K562 (cell line): Measurements from ENCODE around the gene GLRX3. TPM values are rescaled to one million over a fixed set of nuclear protein-coding genes. Genes with fewer than 3 reads are reported as not detected.

Source experiments
- BRCA1 ChIP-seq, 2 experiments: fragments of 450-650 bp in 1 of 2; sonication (generic) in 1 of 2; formaldehyde crosslinking in 1 of 2; IDR thresholded peaks; 2 replicates each; pipeline versions ENCODE4 v1.5.0 to v1.6.1; 2017 to 2020; ENCODE audit warnings: mild to moderate bottlenecking in 1 of 2, missing genetic modification reagents in 1 of 2
- CBFA2T3 ChIP-seq: fragments of 450-650 bp; IDR thresholded peaks from 2 replicates; pipeline ENCODE4 v1.6.1; 2017
- DMBX1 ChIP-seq: fragments of 250-450 bp; sonication (Bioruptor Pico); IDR thresholded peaks from 2 replicates; pipeline ENCODE4 v1.8.0; 2022; ENCODE audit warnings: inconsistent platforms, mild to moderate bottlenecking, moderate library complexity, borderline replicate concordance
- ERF ChIP-seq: fragments of 450-650 bp; formaldehyde crosslinking; IDR thresholded peaks from 2 replicates; pipeline ENCODE4 v1.4.0; 2020; ENCODE audit warnings: mild to moderate bottlenecking, mixed read lengths
- ETV5 ChIP-seq: sonication (generic); formaldehyde crosslinking; IDR thresholded peaks from 2 replicates; pipeline ENCODE4 v1.4.0; 2020; ENCODE audit warnings: low read depth, mild to moderate bottlenecking, missing genetic modification reagents
- HIVEP1 ChIP-seq: fragments of 250-450 bp; sonication (Bioruptor Pico); IDR thresholded peaks from 2 replicates; pipeline ENCODE4 v1.4.0; 2020; ENCODE audit warnings: mild to moderate bottlenecking
- HMGN3 ChIP-seq: IDR thresholded peaks from 2 replicates; pipeline ENCODE4 v1.6.1; 2011; ENCODE audit warnings: borderline replicate concordance, low read depth, mild to moderate bottlenecking, mixed read lengths, low read length; ENCODE audit not compliant: insufficient read length; ENCODE audit errors: extremely low read depth
- MTA3 ChIP-seq: fragments of 450-650 bp; formaldehyde crosslinking; IDR thresholded peaks from 2 replicates; pipeline ENCODE4 v1.6.1; 2017; ENCODE audit warnings: mild to moderate bottlenecking, borderline replicate concordance
- NELFE ChIP-seq: IDR thresholded peaks from 2 replicates; pipeline ENCODE4 v1.6.1; 2011; ENCODE audit warnings: mild to moderate bottlenecking; ENCODE audit not compliant: insufficient read depth, insufficient read length
- PTBP1 ChIP-seq: fragments of 200-400 bp; formaldehyde crosslinking; IDR thresholded peaks from 2 replicates; pipeline ENCODE4 v1.6.1; 2017; ENCODE audit warnings: low read depth, low read length
- SIN3B ChIP-seq: fragments of 450-650 bp; IDR thresholded peaks from 2 replicates; pipeline ENCODE4 v1.6.1; 2017; ENCODE audit warnings: low read depth, mild to moderate bottlenecking, moderate library complexity
- SMAD1 ChIP-seq: fragments of 150-350 bp; IDR thresholded peaks from 2 replicates; pipeline ENCODE4 v1.6.1; 2014; ENCODE audit warnings: low read length, low read depth; ENCODE audit not compliant: partially characterized antibody
- SOX6 ChIP-seq: fragments of 450-650 bp; IDR thresholded peaks from 2 replicates; pipeline ENCODE4 v1.6.1; 2014; ENCODE audit warnings: mild to moderate bottlenecking
- STAG1 ChIP-seq: sonication (generic); formaldehyde crosslinking; IDR thresholded peaks from 2 replicates; pipeline ENCODE4 v1.5.0; 2020; ENCODE audit warnings: missing genetic modification reagents, borderline replicate concordance
- ZKSCAN3 ChIP-seq: fragments of 250-450 bp; sonication (Bioruptor Pico); IDR thresholded peaks from 2 replicates; pipeline ENCODE4 v1.4.0; 2020
- ZNF146 ChIP-seq: IDR thresholded peaks from one replicate; pipeline ENCODE4 v1.6.1; 2018; ENCODE audit warnings: missing compliant biosample characterization; ENCODE audit not compliant: unreplicated experiment
- ZNF57 ChIP-seq: fragments of 450-650 bp; formaldehyde crosslinking; IDR thresholded peaks from 2 replicates; pipeline ENCODE4 v1.4.0; 2020; ENCODE audit warnings: mild to moderate bottlenecking, moderate library complexity
- ZNF699 ChIP-seq: fragments of 250-450 bp; sonication (Bioruptor Pico); IDR thresholded peaks from 2 replicates; pipeline ENCODE4 v1.8.0; 2021; ENCODE audit warnings: mild to moderate bottlenecking, moderate library complexity; ENCODE audit not compliant: insufficient replicate concordance
- ZNF785 ChIP-seq: fragments of 250-450 bp; sonication (Bioruptor Pico); IDR thresholded peaks from 2 replicates; pipeline ENCODE4 v1.4.0; 2020; ENCODE audit warnings: mild to moderate bottlenecking
- polyA plus RNA-seq, 8 experiments: library from polyadenylated mRNA; depleted of rRNA in 4 of 8; stranded (reverse) in 5 of 8; unstranded in 3 of 8; fragments of >200 nt; fragmentation: Nextera tagmentation in 2 of 8; fragmentation: Illumina TruSeq in 1 of 8; extraction: Ambion mirVana in 2 of 8; extraction: Trizol in 1 of 8; gene quantifications; 2 replicates each; pipeline versions ENCODE4 v1.2.1 to v1.2.3, GENCODE V29; 2011 to 2014; ENCODE audit warnings: inconsistent platforms in 1 of 8, missing spikeins in 1 of 8
- total RNA-seq, 7 experiments: library from RNA; depleted of rRNA in 6 of 7; stranded (reverse); fragments of >200 nt in 6 of 7; fragmentation: Illumina TruSeq in 2 of 7; extraction: Trizol in 2 of 7; gene quantifications; 2 replicates each; pipeline versions ENCODE4 v1.2.1 to v1.2.3, GENCODE V29; 2011 to 2021; ENCODE audit warnings: low replicate concordance in 1 of 7
- TF ChIP-seq, protein P1 (sequence below): fragments of 250-450 bp; sonication (Bioruptor Pico); IDR thresholded peaks from 2 replicates; pipeline ENCODE4 v1.5.0; 2022; ENCODE audit warnings: mild to moderate bottlenecking
- TF ChIP-seq, protein P2 (sequence below): sonication (generic); formaldehyde crosslinking; IDR thresholded peaks from 2 replicates; pipeline ENCODE4 v1.9.0; 2022; ENCODE audit warnings: mild to moderate bottlenecking, missing genetic modification reagents
- TF ChIP-seq, protein P3 (sequence below): fragments of 250-450 bp; sonication (Bioruptor Pico); IDR thresholded peaks from 2 replicates; pipeline ENCODE4 v1.5.1; 2021; ENCODE audit warnings: mild to moderate bottlenecking
- TF ChIP-seq, protein P4 (sequence below), 2 experiments: IDR thresholded peaks; 2 replicates each; pipeline ENCODE4 v1.6.1; 2012; ENCODE audit warnings: improper control_type of control experiment in 2 of 2, low read depth in 2 of 2, low read length in 2 of 2, borderline replicate concordance in 1 of 2

The GLRX3 gene
- total and polyA plus RNA-seq, 9 of the 15 experiments (the other 6 are each of a cell fraction or from before 2014, with no cell fraction given) = 115 to 190 (median 169) TPM

DNA sequence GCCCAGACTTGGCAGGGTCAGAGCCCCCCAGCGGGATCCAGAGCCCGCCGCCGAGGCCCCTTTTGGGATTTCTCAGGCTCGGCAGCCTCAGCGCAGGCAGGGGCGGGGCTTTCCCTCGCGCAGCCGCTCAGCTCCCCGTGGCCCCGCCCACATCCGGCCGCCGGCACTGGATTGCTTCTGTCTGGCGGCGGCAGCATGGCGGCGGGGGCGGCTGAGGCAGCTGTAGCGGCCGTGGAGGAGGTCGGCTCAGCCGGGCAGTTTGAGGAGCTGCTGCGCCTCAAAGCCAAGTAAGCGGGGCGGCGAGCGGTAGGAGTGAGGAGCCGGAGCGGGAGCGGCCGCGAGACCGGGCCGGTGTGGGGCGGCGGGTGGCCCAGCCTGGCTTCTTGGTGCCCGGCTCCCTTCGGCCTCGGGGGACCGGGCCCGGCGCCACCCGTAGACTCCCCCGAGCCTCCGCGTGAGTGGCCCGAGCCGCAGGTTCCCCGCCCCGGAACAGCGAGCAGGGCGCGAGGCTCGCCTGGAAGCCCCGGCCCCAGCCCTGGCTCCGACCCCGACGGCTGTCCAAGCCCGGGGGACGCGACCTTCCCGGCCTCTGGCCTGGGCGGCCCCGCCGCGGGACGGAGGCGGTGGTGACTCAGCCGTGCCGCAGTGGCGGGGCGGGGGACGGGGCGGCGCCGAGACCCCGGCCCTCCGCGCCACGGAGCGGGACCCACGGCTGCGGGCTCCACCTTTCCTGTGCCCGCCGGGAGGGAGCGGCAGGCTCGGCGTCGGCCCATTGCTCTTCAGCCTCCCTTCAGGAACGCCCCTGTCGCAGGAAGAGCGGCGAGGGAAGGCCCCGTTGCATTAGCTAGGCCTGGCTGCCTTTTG, at the start of gene GLRX3 (continued):
- TF ChIP-seq, protein P1, sequence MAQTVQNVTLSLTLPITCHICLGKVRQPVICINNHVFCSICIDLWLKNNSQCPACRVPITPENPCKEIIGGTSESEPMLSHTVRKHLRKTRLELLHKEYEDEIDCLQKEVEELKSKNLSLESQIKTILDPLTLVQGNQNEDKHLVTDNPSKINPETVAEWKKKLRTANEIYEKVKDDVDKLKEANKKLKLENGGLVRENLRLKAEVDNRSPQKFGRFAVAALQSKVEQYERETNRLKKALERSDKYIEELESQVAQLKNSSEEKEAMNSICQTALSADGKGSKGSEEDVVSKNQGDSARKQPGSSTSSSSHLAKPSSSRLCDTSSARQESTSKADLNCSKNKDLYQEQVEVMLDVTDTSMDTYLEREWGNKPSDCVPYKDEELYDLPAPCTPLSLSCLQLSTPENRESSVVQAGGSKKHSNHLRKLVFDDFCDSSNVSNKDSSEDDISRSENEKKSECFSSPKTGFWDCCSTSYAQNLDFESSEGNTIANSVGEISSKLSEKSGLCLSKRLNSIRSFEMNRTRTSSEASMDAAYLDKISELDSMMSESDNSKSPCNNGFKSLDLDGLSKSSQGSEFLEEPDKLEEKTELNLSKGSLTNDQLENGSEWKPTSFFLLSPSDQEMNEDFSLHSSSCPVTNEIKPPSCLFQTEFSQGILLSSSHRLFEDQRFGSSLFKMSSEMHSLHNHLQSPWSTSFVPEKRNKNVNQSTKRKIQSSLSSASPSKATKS (CRISPR knock-in tag) = no peak
- TF ChIP-seq, protein P2, sequence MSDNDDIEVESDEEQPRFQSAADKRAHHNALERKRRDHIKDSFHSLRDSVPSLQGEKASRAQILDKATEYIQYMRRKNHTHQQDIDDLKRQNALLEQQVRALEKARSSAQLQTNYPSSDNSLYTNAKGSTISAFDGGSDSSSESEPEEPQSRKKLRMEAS (CRISPR knock-in tag) = peak; percentile 47
- TF ChIP-seq ZNF785 (CRISPR knock-in tag) = no peak
- TF ChIP-seq SMAD1 = no peak
- TF ChIP-seq, protein P3, sequence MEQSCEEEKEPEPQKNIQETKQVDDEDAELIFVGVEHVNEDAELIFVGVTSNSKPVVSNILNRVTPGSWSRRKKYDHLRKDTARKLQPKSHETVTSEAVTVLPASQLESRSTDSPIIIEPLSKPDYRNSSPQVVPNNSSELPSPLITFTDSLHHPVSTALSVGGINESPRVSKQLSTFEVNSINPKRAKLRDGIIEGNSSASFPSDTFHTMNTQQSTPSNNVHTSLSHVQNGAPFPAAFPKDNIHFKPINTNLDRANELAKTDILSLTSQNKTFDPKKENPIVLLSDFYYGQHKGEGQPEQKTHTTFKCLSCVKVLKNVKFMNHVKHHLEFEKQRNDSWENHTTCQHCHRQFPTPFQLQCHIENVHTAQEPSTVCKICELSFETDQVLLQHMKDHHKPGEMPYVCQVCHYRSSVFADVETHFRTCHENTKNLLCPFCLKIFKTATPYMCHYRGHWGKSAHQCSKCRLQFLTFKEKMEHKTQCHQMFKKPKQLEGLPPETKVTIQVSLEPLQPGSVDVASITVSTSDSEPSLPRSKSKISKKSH (CRISPR knock-in tag) = no peak
- no peak for TF ChIP-seq STAG1 (CRISPR knock-in tag)
- TF ChIP-seq SIN3B = peak; percentile 82
- TF ChIP-seq ZNF57 (CRISPR knock-in tag) = no peak
- peak; percentile 69 for TF ChIP-seq ETV5 (CRISPR knock-in tag)
- no peak for TF ChIP-seq SOX6
- peak; percentile 35; the same call in 1 of the 2 replicates for TF ChIP-seq MTA3
- no peak for TF ChIP-seq ERF
- TF ChIP-seq CBFA2T3 = no peak
- no peak for TF ChIP-seq BRCA1 (IDR thresholded peaks at IDR 0.05)
- TF ChIP-seq BRCA1 (CRISPR knock-in tag; IDR thresholded peaks at IDR 0.05) = no peak
- TF ChIP-seq NELFE = no peak
- no peak for TF ChIP-seq HIVEP1 (CRISPR knock-in tag)
- no peak for TF ChIP-seq HMGN3
- TF ChIP-seq ZNF146 (CRISPR knock-in tag) = no peak
- TF ChIP-seq, protein P4, sequence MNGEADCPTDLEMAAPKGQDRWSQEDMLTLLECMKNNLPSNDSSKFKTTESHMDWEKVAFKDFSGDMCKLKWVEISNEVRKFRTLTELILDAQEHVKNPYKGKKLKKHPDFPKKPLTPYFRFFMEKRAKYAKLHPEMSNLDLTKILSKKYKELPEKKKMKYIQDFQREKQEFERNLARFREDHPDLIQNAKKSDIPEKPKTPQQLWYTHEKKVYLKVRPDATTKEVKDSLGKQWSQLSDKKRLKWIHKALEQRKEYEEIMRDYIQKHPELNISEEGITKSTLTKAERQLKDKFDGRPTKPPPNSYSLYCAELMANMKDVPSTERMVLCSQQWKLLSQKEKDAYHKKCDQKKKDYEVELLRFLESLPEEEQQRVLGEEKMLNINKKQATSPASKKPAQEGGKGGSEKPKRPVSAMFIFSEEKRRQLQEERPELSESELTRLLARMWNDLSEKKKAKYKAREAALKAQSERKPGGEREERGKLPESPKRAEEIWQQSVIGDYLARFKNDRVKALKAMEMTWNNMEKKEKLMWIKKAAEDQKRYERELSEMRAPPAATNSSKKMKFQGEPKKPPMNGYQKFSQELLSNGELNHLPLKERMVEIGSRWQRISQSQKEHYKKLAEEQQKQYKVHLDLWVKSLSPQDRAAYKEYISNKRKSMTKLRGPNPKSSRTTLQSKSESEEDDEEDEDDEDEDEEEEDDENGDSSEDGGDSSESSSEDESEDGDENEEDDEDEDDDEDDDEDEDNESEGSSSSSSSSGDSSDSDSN (IDR thresholded peaks at IDR 0.05; ENCODE audit: borderline replicate concordance in 1 of 2, low read depth in 2 of 2, low read length in 2 of 2) = no peak
- TF ChIP-seq ZKSCAN3 (CRISPR knock-in tag) = no peak
- no peak for TF ChIP-seq DMBX1 (CRISPR knock-in tag)
- no peak for TF ChIP-seq ZNF699 (CRISPR knock-in tag)
- TF ChIP-seq PTBP1 = no peak
